IMR-90 (cell line): ENCODE data around the gene SP2. TPM values are rescaled to one million over a fixed set of nuclear protein-coding genes. Genes with fewer than 3 reads are reported as not detected.

Experiments
- ATAC-seq: fragments of 200-7000 bp; cut with Tn5 transposase; 2 replicates; pipeline ENCODE4 v1.9.1; 2020; ENCODE audit warnings: low read depth, mild to moderate bottlenecking, moderate library complexity
- BruUV-seq: library from RNA; stranded (reverse); fragments of 400-500 nt; replicated peaks from 2 replicates; lab custom pipeline; 2021; lab: Mats Ljungman, UMichigan
- CTCF ChIA-PET: fragments of 300-600 bp; formaldehyde crosslinking; extraction: SDS; loops from one replicate; lab custom pipeline; 2021; ENCODE audit warnings: antibody characterized with exemption; lab: Yijun Ruan, JAX
- POLR2A ChIA-PET: fragments of 300-600 bp; sonication (Branson Sonifier 250); formaldehyde crosslinking; loops from one replicate; lab custom pipeline; 2022; ENCODE audit warnings: antibody characterized with exemption; ENCODE audit not compliant: unreplicated experiment; lab: Charles Lee
- DNase-seq: peaks from one replicate; pipeline ENCODE4 v3.0.0; 2013
- H2AFZ ChIP-seq: replicated peaks from 2 replicates; pipeline ENCODE3; 2013; ENCODE audit warnings: low read length, mild to moderate bottlenecking; ENCODE audit not compliant: poor library complexity
- H2AK5ac ChIP-seq: 2 replicates; pipeline ENCODE4 v1.6.1; 2013; ENCODE audit warnings: low read depth, low read length, inconsistent platforms
- H2AK9ac ChIP-seq: replicated peaks from 2 replicates; pipeline ENCODE3; 2013; ENCODE audit warnings: mild to moderate bottlenecking, low read depth, low read length, moderate library complexity; ENCODE audit not compliant: poor library complexity
- H2BK120ac ChIP-seq: 2 replicates; pipeline ENCODE4 v1.6.1; 2013; ENCODE audit warnings: low read depth, low read length, inconsistent platforms
- H2BK15ac ChIP-seq: 3 replicates; pipeline ENCODE4 v1.6.1; 2013; ENCODE audit warnings: low read depth, low read length, inconsistent platforms
- H2BK20ac ChIP-seq: 2 replicates; pipeline ENCODE4 v1.6.1; 2013; ENCODE audit warnings: low read depth, mild to moderate bottlenecking, inconsistent platforms, low read length, moderate library complexity
- H2BK5ac ChIP-seq: 2 replicates; pipeline ENCODE4 v1.6.1; 2013; ENCODE audit warnings: mild to moderate bottlenecking, low read depth, low read length, inconsistent platforms; ENCODE audit not compliant: poor library complexity, severe bottlenecking
- H3K14ac ChIP-seq: replicated peaks from 2 replicates; pipeline ENCODE4 v1.6.1; 2013; ENCODE audit warnings: low read depth, low read length, inconsistent platforms
- H3K18ac ChIP-seq: 2 replicates; pipeline ENCODE4 v1.6.1; 2013; ENCODE audit warnings: low read depth, low read length, control low read depth
- H3K23ac ChIP-seq: 2 replicates; pipeline ENCODE4 v1.6.1; 2013; ENCODE audit warnings: low read depth, low read length, inconsistent platforms
- H3K27ac ChIP-seq: 2 replicates; pipeline ENCODE4 v1.5.1; 2013; ENCODE audit warnings: mild to moderate bottlenecking, control low read depth, low read length; ENCODE audit not compliant: insufficient read depth
- H3K27me3 ChIP-seq: 2 replicates; pipeline ENCODE4 v1.6.1; 2013; ENCODE audit warnings: low read length; ENCODE audit not compliant: control insufficient read depth, insufficient read depth
- H3K36me3 ChIP-seq: 2 replicates; pipeline ENCODE4 v1.6.1; 2013; ENCODE audit warnings: low read length, mixed read lengths; ENCODE audit not compliant: control insufficient read depth, insufficient read depth
- H3K4ac ChIP-seq: 2 replicates; pipeline ENCODE4 v1.6.1; 2013; ENCODE audit warnings: low read depth, low read length, inconsistent platforms
- H3K4me1 ChIP-seq: 2 replicates; pipeline ENCODE4 v1.6.1; 2013; ENCODE audit warnings: low read length, mixed read lengths; ENCODE audit not compliant: control insufficient read depth, insufficient read depth
- H3K4me2 ChIP-seq: 2 replicates; pipeline ENCODE4 v1.6.1; 2013; ENCODE audit warnings: low read depth, mild to moderate bottlenecking, control low read depth, low read length, moderate library complexity
- H3K4me3 ChIP-seq: 2 replicates; pipeline ENCODE4 v1.5.1; 2013; ENCODE audit warnings: low read depth, mild to moderate bottlenecking, control low read depth, low read length, moderate library complexity; ENCODE audit not compliant: insufficient read depth
- H3K56ac ChIP-seq: 2 replicates; pipeline ENCODE4 v1.6.1; 2013; ENCODE audit warnings: low read length, inconsistent platforms; ENCODE audit not compliant: insufficient read depth; ENCODE audit errors: extremely low read depth
- H3K79me1 ChIP-seq, 2 experiments: 2 replicates each; pipeline ENCODE4 v1.6.1; 2013; ENCODE audit warnings: low read length in 2 of 2, inconsistent platforms in 1 of 2, low read depth in 1 of 2
- H3K9ac ChIP-seq: 2 replicates; pipeline ENCODE4 v1.6.1; 2013; ENCODE audit warnings: low read depth, low read length, control low read depth
- H3K9me1 ChIP-seq: 2 replicates; pipeline ENCODE4 v1.6.1; 2013; ENCODE audit warnings: low read length, inconsistent platforms; ENCODE audit not compliant: insufficient read depth
- H3K9me3 ChIP-seq: 2 replicates; pipeline ENCODE4 v1.6.1; 2013; ENCODE audit warnings: low read length; ENCODE audit not compliant: control insufficient read depth, insufficient read depth
- H4K20me1 ChIP-seq: 2 replicates; pipeline ENCODE4 v1.6.1; 2013; ENCODE audit warnings: low read length, inconsistent platforms; ENCODE audit not compliant: insufficient read depth
- H4K5ac ChIP-seq: 2 replicates; pipeline ENCODE4 v1.6.1; 2013; ENCODE audit warnings: mild to moderate bottlenecking, low read depth, low read length, control low read depth
- H4K8ac ChIP-seq, 2 experiments: 2 replicates each; pipeline ENCODE4 v1.6.1; 2013; ENCODE audit warnings: low read depth in 2 of 2, low read length in 2 of 2, control low read depth in 1 of 2, inconsistent platforms in 1 of 2
- H4K91ac ChIP-seq: 2 replicates; pipeline ENCODE4 v1.6.1; 2013; ENCODE audit warnings: low read depth, low read length, inconsistent platforms; ENCODE audit not compliant: insufficient read depth
- BHLHE40 ChIP-seq: fragments of 150-350 bp; IDR thresholded peaks from 2 replicates; pipeline ENCODE4 v1.6.1; 2016; ENCODE audit warnings: mild to moderate bottlenecking, low read depth, low read length
- CHD1 ChIP-seq: IDR thresholded peaks from 2 replicates; pipeline ENCODE4 v1.6.1; 2012; ENCODE audit warnings: low read depth, low read length, improper control_type of control experiment
- FOS ChIP-seq: fragments of 150-350 bp; IDR thresholded peaks from 2 replicates; pipeline ENCODE4 v1.6.1; 2016; ENCODE audit warnings: low read depth, low read length
- MAFK ChIP-seq: IDR thresholded peaks from 2 replicates; pipeline ENCODE4 v1.6.1; 2012; ENCODE audit warnings: low read depth, low read length, improper control_type of control experiment
- RCOR1 ChIP-seq: IDR thresholded peaks from 2 replicates; pipeline ENCODE4 v1.6.1; 2012; ENCODE audit warnings: mild to moderate bottlenecking, low read length, improper control_type of control experiment; ENCODE audit not compliant: insufficient replicate concordance
- SMC3 ChIP-seq: fragments of 150-350 bp; IDR thresholded peaks from 2 replicates; pipeline ENCODE4 v1.6.1; 2016; ENCODE audit warnings: low read depth, mild to moderate bottlenecking, antibody characterized with exemption, low read length, moderate library complexity
- WGBS, 2 experiments: methylation state at CpG; one replicate each; pipeline versions ENCODE4 v1.1.5 to v1.1.7; 2013; ENCODE audit warnings: missing lambda C conversion rate in 2 of 2; ENCODE audit not compliant: insufficient read length in 1 of 2; ENCODE audit errors: extremely low coverage in 2 of 2; 5-methylcytosine and 5-hydroxymethylcytosine counted together
- dilution Hi-C: fragments of 300-500 bp; cut with HindIII; formaldehyde crosslinking; loops from one replicate; pipeline ENCODE4 v1.14.3; 2018; ENCODE audit warnings: low sequenced_read_pairs; ENCODE audit not compliant: unreplicated experiment
- in situ Hi-C: fragments of 300-500 bp; cut with MboI; formaldehyde crosslinking; loops from 3 replicates; pipeline ENCODE4 v1.14.3; 2019; ENCODE audit warnings: low sequenced_read_pairs, inconsistent platforms, mixed read lengths
- intact Hi-C: fragments of 100-400 bp; cut with micrococcal nuclease; formaldehyde crosslinking; loops from 2 replicates; pipeline ENCODE4 v1.10.0; 2022
- polyA plus RNA-seq, 3 experiments: library from polyadenylated mRNA; depleted of rRNA; stranded (reverse); fragments of >200 nt; gene quantifications; 2 replicates each; pipeline ENCODE4 v1.2.3, GENCODE V29; 2012; ENCODE audit warnings: low replicate concordance in 1 of 3
- total RNA-seq: library from RNA; depleted of rRNA; stranded (reverse); fragments of >200 nt; gene quantifications from 2 replicates; pipeline ENCODE4 v1.2.3, GENCODE V29; 2012
- TF ChIP-seq, protein P1 (sequence below): conservative IDR thresholded peaks from 2 replicates; pipeline ENCODE4 v1.5.1; 2012; ENCODE audit warnings: mild to moderate bottlenecking, low read depth, low read length, improper control_type of control experiment
- TF ChIP-seq, protein P2 (sequence below): fragments of 150-350 bp; IDR thresholded peaks from 2 replicates; pipeline ENCODE4 v1.6.1; 2017; ENCODE audit warnings: mild to moderate bottlenecking, antibody characterized with exemption, low read length, low read depth
- TF ChIP-seq, protein P3 (sequence below): fragments of 150-350 bp; IDR thresholded peaks from 2 replicates; pipeline ENCODE4 v1.6.1; 2016; ENCODE audit warnings: low read depth, mild to moderate bottlenecking, low read length, moderate library complexity, borderline replicate concordance

SP2 gene
- total and polyA plus RNA-seq, 2 of the 4 experiments (the other 2 are of a cell fraction): 0.72 to 13.8 TPM

DNA sequence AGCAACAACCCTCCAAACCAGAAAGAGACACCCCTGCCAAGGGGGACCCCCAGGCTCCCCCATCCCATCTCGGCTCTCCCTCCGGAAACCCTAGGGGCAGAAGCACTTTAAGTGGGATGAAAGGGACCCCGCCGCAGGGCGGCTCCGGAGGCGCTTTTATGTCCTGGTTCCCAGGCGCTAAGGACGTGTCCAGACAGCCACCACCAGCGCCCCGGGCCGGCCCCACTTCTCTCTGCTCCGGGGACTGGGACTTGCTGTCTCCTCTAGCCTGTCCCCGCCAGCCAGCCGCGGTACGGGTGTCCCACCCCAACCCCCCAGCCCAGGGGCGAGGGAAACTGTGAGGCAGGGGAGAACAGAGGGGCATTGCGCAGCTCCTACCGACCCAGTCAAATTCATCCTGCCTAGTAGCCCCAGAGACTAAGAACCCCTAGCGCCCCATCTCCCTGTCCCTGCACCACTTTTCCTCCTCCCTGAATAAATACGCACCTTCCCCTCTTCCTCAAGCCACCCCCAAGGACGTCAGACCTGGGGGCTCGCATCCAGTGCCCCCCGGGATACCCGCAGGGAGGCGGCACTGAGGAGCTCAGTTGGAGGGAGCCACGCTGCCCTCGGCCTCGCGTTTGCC, 49.2 kb upstream of the SP2 start:
- no peak overlapping the region for H3K27ac ChIP-seq
- H3K4ac ChIP-seq: no peak overlapping the region
- H3K79me1 ChIP-seq: no peaks in the 10 kb centered on the region
- H3K18ac ChIP-seq: no peak overlapping the region
- CTCF ChIA-PET: interaction anchor here (0.7 to 1.2 kb wide), 3 partner anchors 38 to 44 kb away, joined by 3 read pairs; no protein-coding TSS in a partner anchor
- POLR2A ChIA-PET: no interaction called here
- H3K36me3 ChIP-seq: no peaks in the 10 kb centered on the region
- ATAC-seq (no peak), DNase-seq (no peak)
- H2AK9ac ChIP-seq: peak overlapping the region; percentile 73
- H3K56ac ChIP-seq: no peak overlapping the region
- H3K4me3 ChIP-seq: no peak overlapping the region
- H4K91ac ChIP-seq: no peak overlapping the region
- H2BK120ac ChIP-seq: no peak overlapping the region
- H3K27me3 ChIP-seq: peaks cover 60% of the 10 kb centered on the region
- no peak overlapping the region for H4K5ac ChIP-seq
- no peak for TF ChIP-seq SMC3
- TF ChIP-seq FOS: no peak
- TF ChIP-seq, protein P1, sequence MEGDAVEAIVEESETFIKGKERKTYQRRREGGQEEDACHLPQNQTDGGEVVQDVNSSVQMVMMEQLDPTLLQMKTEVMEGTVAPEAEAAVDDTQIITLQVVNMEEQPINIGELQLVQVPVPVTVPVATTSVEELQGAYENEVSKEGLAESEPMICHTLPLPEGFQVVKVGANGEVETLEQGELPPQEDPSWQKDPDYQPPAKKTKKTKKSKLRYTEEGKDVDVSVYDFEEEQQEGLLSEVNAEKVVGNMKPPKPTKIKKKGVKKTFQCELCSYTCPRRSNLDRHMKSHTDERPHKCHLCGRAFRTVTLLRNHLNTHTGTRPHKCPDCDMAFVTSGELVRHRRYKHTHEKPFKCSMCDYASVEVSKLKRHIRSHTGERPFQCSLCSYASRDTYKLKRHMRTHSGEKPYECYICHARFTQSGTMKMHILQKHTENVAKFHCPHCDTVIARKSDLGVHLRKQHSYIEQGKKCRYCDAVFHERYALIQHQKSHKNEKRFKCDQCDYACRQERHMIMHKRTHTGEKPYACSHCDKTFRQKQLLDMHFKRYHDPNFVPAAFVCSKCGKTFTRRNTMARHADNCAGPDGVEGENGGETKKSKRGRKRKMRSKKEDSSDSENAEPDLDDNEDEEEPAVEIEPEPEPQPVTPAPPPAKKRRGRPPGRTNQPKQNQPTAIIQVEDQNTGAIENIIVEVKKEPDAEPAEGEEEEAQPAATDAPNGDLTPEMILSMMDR: no peak
- no peak for TF ChIP-seq MAFK
- TF ChIP-seq BHLHE40: no peak
- TF ChIP-seq, protein P2, sequence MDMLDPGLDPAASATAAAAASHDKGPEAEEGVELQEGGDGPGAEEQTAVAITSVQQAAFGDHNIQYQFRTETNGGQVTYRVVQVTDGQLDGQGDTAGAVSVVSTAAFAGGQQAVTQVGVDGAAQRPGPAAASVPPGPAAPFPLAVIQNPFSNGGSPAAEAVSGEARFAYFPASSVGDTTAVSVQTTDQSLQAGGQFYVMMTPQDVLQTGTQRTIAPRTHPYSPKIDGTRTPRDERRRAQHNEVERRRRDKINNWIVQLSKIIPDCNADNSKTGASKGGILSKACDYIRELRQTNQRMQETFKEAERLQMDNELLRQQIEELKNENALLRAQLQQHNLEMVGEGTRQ: no peak
- no peak for TF ChIP-seq CHD1
- TF ChIP-seq, protein P3, sequence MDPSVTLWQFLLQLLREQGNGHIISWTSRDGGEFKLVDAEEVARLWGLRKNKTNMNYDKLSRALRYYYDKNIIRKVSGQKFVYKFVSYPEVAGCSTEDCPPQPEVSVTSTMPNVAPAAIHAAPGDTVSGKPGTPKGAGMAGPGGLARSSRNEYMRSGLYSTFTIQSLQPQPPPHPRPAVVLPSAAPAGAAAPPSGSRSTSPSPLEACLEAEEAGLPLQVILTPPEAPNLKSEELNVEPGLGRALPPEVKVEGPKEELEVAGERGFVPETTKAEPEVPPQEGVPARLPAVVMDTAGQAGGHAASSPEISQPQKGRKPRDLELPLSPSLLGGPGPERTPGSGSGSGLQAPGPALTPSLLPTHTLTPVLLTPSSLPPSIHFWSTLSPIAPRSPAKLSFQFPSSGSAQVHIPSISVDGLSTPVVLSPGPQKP: no peak
- no peak for TF ChIP-seq RCOR1
- no peak overlapping the region for H2BK20ac ChIP-seq
- H4K8ac ChIP-seq: no peak overlapping the region
- no peaks in the 10 kb centered on the region for H4K20me1 ChIP-seq
- H3K14ac ChIP-seq: no peak overlapping the region
- no peak overlapping the region for H3K23ac ChIP-seq
- no TSS peak for BruUV-seq
- intact Hi-C loops: no loop called here
- no peak overlapping the region for H2BK5ac ChIP-seq
- dilution Hi-C loops: no loop called here
- H2AFZ ChIP-seq: peak overlapping the region; percentile 46
- H3K9me1 ChIP-seq: no peaks in the 10 kb centered on the region
- no peak overlapping the region for H3K4me2 ChIP-seq
- H2BK15ac ChIP-seq: no peak overlapping the region
- 4% methylated on average over 5 of the region's 31 CpGs; no CpG with 5 or more reads in 1 of the 2 experiments for WGBS, 2 experiments
- no peak overlapping the region for H2AK5ac ChIP-seq
- no peaks in the 10 kb centered on the region for H3K4me1 ChIP-seq
- in situ Hi-C loops: no loop called here
- no peak overlapping the region for H3K9ac ChIP-seq
- H3K9me3 ChIP-seq: no peaks in the 10 kb centered on the region
